ENCODE measurements around the gene SMIM12.
A peak's percentile ranks its signal among the peaks of the same experiment; 100 is the strongest.

Gene SMIM12

DNA sequence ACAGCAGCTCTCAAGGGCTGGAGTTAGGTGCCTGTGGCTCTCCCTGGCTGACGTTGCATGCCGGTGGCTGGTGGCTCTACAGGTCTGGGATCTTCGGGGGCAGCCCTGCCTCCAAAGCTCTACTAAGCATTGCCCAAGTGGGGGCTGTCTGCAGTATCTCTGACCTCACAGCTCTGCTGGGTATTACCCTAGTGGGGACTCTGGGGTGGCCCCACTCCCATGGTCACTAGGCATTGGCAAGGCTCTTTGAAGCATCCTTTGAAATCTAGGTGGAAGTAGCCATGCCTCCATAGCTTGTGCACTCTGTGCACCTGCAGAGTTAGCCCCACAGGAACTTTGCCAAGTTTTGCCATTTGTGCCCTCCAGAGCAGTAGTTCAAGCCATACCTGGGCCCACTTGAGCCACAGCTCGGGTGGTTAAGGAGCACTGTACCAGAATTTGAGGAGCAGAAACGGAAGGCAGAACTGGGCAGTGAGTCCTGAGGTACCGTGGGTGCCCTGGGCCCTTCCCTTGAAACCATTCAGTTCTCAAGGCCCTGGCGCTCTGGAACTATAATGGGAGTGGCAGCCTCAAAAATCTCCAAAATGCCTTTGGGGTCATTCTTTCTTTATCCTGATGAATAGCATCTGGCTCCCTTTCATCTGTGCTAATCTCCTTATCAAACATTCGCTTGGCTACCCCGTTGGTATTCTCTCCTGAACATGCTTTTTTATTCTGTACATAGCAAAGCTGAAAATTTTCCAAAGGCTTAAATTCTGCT, 51.3 kb downstream of the SMIM12 start:
- ATAC-seq, result no peak
- TF ChIP-seq ESRRG (CRISPR knock-in tag; IDR thresholded peaks at IDR 0.05) (no peak), BACH2 (CRISPR knock-in tag; IDR thresholded peaks at IDR 0.05; ENCODE audit: borderline replicate concordance) (no peak), RARB (CRISPR knock-in tag; IDR thresholded peaks at IDR 0.05) (no peak), ZNF70 (CRISPR knock-in tag; IDR thresholded peaks at IDR 0.05) (no peak), ZC3H10 (CRISPR knock-in tag; IDR thresholded peaks at IDR 0.05) (no peak), ZNF8 (CRISPR knock-in tag; IDR thresholded peaks at IDR 0.05) (no peak)
- TF ChIP-seq, protein P1, sequence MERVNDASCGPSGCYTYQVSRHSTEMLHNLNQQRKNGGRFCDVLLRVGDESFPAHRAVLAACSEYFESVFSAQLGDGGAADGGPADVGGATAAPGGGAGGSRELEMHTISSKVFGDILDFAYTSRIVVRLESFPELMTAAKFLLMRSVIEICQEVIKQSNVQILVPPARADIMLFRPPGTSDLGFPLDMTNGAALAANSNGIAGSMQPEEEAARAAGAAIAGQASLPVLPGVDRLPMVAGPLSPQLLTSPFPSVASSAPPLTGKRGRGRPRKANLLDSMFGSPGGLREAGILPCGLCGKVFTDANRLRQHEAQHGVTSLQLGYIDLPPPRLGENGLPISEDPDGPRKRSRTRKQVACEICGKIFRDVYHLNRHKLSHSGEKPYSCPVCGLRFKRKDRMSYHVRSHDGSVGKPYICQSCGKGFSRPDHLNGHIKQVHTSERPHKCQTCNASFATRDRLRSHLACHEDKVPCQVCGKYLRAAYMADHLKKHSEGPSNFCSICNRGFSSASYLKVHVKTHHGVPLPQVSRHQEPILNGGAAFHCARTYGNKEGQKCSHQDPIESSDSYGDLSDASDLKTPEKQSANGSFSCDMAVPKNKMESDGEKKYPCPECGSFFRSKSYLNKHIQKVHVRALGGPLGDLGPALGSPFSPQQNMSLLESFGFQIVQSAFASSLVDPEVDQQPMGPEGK (CRISPR knock-in tag; IDR thresholded peaks at IDR 0.05; ENCODE audit: borderline replicate concordance), result no peak

DNA sequence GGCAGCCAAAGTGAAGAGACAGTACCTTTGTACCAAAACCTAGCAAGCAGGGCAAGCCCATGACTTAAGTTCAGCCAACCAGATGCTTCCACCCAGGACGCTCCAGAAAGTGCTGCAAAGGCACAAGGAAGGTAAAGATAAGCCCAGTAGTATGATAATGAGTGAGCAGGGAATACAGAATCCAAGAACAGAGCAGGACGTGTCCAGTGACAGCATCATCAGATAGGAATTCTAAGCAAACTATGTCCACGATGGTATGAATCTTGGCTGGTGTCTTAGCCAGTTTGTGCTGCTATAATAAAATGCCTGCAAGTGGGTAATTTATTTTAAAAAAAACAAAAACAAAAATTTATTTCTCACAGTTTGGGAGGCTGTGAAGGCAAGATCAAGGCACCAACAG, 53.2 kb downstream of the SMIM12 start:
- ATAC-seq, result peak; percentile 25; the same call in 1 of the 3 replicates
- TF ChIP-seq OSR1 (CRISPR knock-in tag; IDR thresholded peaks at IDR 0.05), result no peak
- no peak for TF ChIP-seq ZFP30 (CRISPR knock-in tag; IDR thresholded peaks at IDR 0.05)
- TF ChIP-seq, protein P1 (CRISPR knock-in tag; IDR thresholded peaks at IDR 0.05; ENCODE audit: borderline replicate concordance), result no peak
- TF ChIP-seq ZFP3 (CRISPR knock-in tag; IDR thresholded peaks at IDR 0.05), result no peak
- TF ChIP-seq, protein P2, sequence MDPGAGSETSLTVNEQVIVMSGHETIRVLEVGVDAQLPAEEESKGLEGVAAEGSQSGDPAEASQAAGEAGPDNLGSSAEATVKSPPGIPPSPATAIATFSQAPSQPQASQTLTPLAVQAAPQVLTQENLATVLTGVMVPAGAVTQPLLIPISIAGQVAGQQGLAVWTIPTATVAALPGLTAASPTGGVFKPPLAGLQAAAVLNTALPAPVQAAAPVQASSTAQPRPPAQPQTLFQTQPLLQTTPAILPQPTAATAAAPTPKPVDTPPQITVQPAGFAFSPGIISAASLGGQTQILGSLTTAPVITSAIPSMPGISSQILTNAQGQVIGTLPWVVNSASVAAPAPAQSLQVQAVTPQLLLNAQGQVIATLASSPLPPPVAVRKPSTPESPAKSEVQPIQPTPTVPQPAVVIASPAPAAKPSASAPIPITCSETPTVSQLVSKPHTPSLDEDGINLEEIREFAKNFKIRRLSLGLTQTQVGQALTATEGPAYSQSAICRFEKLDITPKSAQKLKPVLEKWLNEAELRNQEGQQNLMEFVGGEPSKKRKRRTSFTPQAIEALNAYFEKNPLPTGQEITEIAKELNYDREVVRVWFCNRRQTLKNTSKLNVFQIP (CRISPR knock-in tag; IDR thresholded peaks at IDR 0.05; ENCODE audit: borderline replicate concordance, low read depth), result no peak
- TF ChIP-seq, protein P3, sequence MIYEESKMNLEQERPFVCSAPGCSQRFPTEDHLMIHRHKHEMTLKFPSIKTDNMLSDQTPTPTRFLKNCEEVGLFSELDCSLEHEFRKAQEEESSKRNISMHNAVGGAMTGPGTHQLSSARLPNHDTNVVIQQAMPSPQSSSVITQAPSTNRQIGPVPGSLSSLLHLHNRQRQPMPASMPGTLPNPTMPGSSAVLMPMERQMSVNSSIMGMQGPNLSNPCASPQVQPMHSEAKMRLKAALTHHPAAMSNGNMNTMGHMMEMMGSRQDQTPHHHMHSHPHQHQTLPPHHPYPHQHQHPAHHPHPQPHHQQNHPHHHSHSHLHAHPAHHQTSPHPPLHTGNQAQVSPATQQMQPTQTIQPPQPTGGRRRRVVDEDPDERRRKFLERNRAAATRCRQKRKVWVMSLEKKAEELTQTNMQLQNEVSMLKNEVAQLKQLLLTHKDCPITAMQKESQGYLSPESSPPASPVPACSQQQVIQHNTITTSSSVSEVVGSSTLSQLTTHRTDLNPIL (CRISPR knock-in tag; IDR thresholded peaks at IDR 0.05; ENCODE audit: low read depth), result no peak
- TF ChIP-seq SNAI2 (CRISPR knock-in tag; IDR thresholded peaks at IDR 0.05), result no peak
- no peak for TF ChIP-seq RARB (CRISPR knock-in tag; IDR thresholded peaks at IDR 0.05)
- TF ChIP-seq, protein P4, sequence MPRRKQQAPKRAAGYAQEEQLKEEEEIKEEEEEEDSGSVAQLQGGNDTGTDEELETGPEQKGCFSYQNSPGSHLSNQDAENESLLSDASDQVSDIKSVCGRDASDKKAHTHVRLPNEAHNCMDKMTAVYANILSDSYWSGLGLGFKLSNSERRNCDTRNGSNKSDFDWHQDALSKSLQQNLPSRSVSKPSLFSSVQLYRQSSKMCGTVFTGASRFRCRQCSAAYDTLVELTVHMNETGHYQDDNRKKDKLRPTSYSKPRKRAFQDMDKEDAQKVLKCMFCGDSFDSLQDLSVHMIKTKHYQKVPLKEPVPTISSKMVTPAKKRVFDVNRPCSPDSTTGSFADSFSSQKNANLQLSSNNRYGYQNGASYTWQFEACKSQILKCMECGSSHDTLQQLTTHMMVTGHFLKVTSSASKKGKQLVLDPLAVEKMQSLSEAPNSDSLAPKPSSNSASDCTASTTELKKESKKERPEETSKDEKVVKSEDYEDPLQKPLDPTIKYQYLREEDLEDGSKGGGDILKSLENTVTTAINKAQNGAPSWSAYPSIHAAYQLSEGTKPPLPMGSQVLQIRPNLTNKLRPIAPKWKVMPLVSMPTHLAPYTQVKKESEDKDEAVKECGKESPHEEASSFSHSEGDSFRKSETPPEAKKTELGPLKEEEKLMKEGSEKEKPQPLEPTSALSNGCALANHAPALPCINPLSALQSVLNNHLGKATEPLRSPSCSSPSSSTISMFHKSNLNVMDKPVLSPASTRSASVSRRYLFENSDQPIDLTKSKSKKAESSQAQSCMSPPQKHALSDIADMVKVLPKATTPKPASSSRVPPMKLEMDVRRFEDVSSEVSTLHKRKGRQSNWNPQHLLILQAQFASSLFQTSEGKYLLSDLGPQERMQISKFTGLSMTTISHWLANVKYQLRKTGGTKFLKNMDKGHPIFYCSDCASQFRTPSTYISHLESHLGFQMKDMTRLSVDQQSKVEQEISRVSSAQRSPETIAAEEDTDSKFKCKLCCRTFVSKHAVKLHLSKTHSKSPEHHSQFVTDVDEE (CRISPR knock-in tag; IDR thresholded peaks at IDR 0.05), result no peak
- TF ChIP-seq ZNF70 (CRISPR knock-in tag; IDR thresholded peaks at IDR 0.05), result no peak
- TF ChIP-seq ZC3H10 (CRISPR knock-in tag; IDR thresholded peaks at IDR 0.05), result no peak
- TF ChIP-seq, protein P5, sequence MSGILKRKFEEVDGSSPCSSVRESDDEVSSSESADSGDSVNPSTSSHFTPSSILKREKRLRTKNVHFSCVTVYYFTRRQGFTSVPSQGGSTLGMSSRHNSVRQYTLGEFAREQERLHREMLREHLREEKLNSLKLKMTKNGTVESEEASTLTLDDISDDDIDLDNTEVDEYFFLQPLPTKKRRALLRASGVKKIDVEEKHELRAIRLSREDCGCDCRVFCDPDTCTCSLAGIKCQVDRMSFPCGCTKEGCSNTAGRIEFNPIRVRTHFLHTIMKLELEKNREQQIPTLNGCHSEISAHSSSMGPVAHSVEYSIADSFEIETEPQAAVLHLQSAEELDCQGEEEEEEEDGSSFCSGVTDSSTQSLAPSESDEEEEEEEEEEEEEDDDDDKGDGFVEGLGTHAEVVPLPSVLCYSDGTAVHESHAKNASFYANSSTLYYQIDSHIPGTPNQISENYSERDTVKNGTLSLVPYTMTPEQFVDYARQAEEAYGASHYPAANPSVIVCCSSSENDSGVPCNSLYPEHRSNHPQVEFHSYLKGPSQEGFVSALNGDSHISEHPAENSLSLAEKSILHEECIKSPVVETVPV (CRISPR knock-in tag; IDR thresholded peaks at IDR 0.05), result no peak
- no peak for TF ChIP-seq ZNF565 (CRISPR knock-in tag; conservative IDR thresholded peaks at IDR 0.05; ENCODE audit: low read depth)
- TF ChIP-seq ZNF8 (CRISPR knock-in tag; IDR thresholded peaks at IDR 0.05), result no peak
- no peak for TF ChIP-seq PPARA (CRISPR knock-in tag; IDR thresholded peaks at IDR 0.05; ENCODE audit: borderline replicate concordance)
- no peak for TF ChIP-seq GLIS3 (CRISPR knock-in tag; IDR thresholded peaks at IDR 0.05)
- no peak for TF ChIP-seq TOX (CRISPR knock-in tag; IDR thresholded peaks at IDR 0.05; ENCODE audit: borderline replicate concordance)
- no peak for TF ChIP-seq ARNTL (CRISPR knock-in tag; IDR thresholded peaks at IDR 0.05; ENCODE audit: borderline replicate concordance, low read depth)
